GM19043 (cell line): Measurements from ENCODE around the gene ACTR8.

Experiments used
- ATAC-seq: cut with Tn5 transposase; IDR thresholded peaks from one replicate; pipeline ENCODE4 v1.9.1; 2021; ENCODE audit warnings: low read depth; ENCODE audit not compliant: unreplicated experiment

Gene ACTR8

DNA sequence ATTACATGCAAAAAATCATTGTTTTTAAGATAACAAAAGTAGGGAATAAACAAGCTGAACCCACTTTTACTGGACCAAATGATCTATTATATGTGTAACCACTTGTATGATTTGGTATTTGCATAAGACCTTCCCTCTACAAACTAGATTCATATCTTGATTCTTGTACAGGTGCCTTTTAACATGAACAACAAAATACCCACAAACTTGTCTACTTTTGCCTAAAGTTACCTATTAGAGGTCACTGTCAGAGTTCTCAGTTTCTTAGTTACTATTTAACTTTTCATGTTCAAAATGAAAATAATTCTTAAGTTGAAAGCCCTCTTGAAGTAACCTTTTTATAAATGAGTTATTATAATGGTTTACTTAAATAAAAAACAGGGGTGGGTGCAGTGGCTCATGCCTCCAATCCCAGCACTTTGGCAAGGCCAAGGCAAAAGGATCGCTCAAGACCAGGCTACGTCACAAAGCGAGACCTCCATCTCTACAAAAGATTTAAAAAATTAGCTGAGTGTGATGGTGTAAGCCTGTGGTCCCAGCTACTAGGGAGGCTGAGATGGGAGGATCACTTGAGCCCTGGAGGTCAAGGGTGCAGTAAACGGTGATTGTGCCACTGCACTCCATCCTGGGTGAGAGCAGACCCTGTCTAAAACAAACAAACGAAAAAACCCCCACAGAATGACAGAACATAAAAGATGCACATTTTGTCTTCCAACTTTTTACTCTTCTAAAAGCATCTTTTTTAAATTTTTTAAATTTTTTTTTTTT, 16.0 kb downstream of the ACTR8 start:
- peak; percentile 77 for ATAC-seq

DNA sequence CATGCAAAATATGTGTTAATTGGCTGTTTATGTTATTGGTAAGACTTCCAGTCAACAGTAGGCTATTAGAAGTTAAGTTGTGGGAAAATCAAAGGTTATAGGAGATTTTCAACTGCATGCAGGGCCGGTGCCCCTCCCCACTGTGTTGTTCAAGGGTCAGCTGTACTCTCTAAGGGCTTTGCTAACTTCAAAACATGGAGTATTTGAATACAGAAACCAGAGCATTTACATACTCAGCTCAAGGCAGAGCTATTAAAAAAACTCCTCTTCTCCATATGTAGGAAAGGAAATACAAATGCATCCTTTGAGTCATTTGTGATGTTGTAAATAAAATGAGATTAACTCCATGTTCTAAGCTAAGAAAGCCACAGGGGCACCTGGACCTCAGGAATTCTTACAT, 18.8 kb downstream of the ACTR8 start:
- no peak for ATAC-seq

DNA sequence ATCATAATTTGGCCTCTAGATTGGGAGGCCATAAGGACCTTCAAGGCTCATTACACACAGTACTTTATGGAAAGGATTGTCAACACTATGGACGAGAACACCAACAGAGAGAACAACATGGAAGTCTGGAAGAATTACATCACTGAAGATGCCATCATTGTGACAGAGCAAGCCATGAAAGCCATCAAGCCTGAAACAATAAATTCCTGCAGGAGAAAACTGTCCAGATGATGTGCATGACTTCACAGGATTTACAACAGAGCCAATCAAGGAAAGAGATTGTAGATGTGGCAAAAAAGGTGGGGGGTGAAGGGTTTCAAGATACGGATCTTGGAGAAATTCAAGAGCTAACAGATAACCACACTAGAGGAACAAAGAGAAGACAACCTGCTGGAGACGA, 19.7 kb downstream of the ACTR8 start:
- no peak for ATAC-seq

DNA sequence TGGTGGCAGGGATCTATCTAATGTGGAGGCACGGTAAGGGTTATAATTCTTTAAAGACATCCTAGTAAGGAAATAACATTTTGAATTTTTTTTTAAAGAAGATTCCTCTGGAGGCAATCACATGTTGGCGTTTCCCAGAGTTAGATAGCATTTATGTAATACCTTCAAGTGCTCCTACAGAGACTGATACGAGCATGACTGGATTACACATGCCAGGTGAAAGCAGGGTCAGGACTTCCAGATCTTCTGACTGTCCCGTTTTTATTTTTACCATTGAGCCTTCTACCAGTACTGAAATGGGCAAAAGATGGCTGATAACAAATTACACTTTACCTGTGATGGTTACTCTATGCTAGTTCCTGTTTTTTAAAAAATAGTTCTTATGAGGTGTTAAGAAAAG, 21.8 kb downstream of the ACTR8 start:
- ATAC-seq: no peak

DNA sequence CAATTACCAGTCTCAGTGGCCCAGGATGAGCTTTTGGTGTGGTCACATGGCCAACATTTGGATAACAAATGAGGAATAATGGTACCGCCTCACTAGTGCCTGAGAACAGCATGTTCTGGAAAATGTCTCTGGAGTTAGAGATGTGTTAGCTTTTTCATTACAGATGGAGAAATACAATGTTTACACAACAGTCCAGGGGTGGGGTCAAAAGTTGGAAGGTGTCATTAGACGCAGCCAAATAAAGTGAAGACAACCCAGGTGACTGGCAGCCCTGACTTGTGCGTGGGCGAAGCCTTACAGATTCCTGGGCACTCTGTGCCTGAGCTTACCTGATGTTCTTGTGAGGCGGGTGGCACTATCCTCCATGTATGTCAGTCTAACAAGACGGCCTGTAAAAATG, 22.8 kb downstream of the ACTR8 start:
- ATAC-seq: no peak

DNA sequence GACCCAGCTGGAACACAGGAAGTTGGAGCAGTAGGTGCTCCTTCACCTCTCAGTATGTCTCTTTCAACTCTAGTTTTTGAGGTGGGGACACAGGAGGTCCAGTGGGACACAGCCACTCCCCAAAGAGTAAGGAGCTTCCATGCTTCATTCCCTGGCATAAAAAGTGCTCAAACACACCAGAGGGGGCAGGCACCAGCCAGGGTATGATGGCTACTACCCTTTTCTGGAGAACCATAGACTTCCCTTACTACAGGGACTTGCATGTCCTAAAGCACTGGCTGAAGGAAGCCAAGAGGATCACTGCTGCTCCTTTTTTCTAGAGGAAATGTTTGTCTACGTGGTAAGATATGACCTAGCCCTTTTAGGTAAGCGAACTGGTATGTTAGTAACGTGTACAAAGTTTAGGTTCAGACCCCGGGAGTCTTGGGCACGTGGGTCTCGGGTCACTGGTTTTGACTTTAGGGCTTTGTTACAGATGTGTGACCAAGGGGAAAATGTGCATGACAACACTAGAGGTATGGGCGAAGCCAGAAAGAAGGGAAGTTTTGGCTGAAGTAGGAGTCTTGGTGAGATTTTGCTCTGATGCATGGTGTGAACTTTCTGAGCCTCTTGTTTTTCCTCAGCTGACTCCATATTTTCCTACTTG, 23.7 kb downstream of the ACTR8 start:
- ATAC-seq: no peak

DNA sequence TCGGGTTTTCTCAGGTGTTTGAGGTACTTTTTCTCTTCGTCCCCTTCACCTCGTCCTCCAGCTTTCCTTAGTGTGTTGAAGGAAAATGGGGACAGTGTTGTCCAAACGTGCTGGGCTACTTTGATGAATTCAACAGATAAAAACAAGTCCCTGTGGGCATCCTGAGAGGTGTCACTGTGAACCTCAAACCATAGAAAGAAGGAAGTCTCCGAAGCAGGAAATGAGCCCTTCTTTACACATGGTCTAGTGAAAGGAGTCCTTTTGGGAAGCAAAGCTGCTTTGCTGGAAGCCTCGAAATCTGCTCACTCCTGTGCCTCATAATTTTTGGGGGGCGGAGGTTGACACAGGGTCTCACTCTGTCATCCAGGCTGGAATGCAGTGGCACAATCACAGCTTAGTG, 25.0 kb downstream of the ACTR8 start:
- no peak for ATAC-seq

DNA sequence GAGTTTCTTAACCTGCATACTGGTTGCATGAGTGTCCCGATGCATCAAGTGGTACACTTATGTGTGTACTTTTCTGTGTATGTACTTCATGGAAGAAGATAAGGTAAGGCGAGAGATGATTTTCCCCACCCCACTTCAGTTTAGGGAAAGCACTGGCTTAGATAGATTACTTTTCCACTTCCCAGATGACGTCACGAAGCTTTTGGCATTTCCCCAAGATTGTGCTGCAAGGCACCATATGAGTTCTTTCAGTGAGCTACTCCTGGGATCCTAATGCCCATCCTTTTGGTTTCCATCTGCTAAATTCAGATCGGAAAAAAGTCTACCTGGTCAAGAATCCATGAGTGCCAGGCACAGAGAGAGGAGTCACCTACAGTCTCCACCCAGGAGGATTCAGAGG, 31.1 kb downstream of the ACTR8 start:
- no peak for ATAC-seq

DNA sequence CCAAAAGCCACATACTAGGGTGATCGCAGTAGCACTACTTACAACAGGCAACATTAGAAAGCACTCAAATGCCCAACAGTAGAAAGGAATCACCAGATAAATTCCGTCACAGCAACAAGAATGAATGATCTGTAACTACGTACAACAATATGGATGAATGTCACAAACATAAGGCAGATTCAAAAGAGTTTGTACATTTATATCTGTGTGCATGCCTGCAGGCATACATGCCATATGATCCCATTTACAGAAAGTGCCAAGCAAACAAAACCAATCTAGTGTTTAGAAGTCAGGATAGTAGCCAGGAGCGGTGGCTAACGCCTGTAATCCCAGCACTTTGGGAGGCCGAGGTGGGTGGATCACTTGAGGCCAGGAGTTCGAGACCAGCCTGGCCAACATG, 32.0 kb downstream of the ACTR8 start:
- ATAC-seq: no peak

DNA sequence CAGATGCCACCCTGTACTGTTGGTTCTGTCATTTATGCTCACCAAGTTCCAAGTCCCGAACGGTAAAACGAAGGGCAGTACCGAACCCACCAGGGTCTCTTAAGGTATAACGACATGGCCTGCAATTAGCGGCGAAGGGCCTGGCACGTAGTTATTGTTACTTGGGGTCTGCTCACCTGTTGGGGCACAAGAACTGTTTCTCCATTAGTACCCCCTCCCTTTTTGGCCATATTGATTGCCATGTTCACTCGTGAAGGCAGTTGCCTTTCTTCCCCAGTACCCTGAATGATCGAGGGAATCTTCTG, 35.1 kb downstream of the ACTR8 start:
- ATAC-seq: no peak

DNA sequence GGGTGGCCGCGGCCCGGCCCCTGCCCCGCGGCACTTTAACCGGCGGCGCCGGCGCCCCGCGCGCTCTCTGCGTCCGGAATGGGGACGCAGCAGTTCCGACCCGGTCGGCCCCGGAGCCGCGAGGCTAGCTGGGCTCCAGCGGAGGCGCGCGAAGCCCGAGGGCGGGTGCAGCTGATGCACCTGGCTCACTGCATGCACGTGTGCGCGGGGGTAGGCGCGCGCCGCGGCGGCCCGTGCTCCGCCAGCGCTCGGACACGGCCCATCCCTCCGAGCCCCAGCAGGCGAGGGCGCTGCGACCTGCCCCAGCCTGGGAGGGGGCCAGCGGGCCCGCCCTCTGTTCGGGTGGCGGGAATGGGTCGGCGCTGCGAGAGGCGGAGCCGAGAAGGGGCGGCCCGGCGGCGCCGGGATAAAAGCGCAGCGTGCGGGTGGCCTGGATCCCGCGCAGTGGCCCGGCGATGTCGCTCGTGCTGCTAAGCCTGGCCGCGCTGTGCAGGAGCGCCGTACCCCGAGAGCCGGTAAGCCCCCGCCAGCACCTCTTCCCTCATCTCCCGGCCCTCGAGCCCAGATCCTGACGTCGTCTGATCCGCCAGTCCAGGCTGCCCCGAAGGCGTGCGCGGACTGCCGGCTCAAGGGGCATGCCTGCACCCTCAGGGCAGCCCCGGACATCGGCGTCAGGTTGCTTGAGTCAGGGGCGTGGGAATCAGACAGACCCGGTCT, 35.7 kb downstream of the ACTR8 start, which contains the start of the genes CHDH and IL17RB:
CHDH (minus strand) TSS at position 286 of the 717 bp plus-strand sequence. CDS start 22,411 bp downstream, outside the sequence.
IL17RB (plus strand) TSS at position 435 of the 717 bp plus-strand sequence; CDS start at position 456, 21 bp downstream.
- peak; percentile 46 for ATAC-seq

DNA sequence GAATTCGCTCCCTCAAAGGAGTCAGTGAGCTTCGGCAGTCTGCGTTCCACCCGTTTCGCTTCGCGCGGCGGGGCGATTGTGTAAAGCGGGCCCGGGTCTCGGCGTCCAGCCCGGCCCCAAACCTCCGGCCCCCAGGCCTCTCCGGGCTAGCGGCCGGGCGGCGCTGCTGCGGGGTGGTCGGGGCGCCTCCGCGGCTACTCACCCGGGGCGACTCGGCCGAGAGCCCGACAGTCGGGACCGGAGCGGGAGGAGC, 36.1 kb downstream of the ACTR8 start:
- no peak for ATAC-seq

DNA sequence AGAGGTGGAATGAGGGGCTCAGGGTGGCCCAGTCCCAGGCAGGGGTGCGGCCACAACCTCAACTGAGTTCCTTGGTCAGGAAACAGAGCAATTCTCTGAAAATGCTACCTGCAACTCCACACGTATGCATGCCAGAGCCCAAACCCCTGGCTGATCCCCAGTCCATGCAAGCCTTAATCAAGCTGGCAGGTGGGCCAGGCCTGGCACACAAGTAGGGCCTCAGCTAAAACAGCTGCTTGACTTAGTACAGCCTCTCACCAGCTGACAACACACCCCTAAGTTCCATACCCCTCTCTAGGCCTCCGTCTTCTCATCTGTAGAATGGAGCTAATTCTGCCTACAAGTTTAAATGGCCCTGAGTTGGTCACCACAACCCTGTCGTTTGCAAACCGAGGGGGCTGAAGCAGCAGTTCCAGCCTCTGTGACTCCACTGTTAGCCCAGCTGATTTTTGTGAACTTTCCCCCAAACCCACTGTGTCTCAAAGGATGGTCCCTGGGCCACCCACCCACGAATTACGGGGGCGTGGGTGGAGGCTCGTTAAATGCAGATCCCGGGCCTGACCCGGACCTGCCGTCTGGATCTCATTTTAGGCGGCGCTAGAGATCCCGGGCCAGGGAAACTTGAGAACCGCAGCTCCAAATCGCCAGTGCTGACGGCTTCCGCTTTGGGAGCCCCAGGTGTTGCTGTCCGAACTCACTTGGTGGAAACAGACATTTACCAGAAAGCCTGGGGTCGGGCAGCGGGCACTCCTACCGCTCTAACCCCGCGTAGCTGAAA, 36.7 kb downstream of the ACTR8 start:
- no peak for ATAC-seq

DNA sequence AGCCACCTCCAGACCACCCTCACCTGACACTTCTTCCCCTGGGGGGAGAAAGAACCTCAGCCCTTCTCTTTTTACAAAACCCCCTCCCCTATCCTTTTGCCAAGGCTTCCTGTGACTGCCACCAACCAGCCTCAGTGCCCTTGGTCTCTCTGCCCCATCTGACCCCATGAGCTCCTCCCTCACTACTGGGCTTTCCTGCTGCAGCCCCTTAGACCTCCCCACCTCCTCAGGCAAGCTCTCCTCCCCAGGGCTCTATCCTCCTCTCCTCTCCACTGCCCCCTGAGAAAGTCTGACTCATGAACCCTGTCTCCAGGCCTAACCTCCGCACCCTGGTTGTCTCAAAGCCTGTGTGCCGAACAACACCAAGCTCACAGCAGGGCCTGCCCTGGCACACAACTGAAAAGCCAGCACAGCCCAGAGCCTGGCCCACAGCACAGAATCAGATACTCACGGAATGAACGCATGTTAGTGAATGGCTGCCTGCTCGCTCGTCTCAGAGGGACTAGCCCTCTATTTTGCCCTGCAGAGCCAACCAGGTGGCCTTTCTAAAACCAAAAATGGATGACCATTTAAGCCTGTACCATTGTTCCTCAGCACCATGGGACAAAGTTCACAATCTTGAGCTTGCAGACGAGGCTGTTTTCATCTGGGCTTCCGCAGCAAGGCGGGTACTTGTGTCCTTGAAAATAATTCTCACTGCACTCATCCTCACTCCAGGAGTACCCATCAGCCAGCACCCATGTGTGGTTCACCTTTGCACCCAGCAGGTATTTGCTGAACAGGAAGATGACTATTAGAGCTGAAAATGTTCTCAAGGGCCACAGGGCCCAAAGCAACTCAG, 37.5 kb downstream of the ACTR8 start:
- no peak for ATAC-seq

DNA sequence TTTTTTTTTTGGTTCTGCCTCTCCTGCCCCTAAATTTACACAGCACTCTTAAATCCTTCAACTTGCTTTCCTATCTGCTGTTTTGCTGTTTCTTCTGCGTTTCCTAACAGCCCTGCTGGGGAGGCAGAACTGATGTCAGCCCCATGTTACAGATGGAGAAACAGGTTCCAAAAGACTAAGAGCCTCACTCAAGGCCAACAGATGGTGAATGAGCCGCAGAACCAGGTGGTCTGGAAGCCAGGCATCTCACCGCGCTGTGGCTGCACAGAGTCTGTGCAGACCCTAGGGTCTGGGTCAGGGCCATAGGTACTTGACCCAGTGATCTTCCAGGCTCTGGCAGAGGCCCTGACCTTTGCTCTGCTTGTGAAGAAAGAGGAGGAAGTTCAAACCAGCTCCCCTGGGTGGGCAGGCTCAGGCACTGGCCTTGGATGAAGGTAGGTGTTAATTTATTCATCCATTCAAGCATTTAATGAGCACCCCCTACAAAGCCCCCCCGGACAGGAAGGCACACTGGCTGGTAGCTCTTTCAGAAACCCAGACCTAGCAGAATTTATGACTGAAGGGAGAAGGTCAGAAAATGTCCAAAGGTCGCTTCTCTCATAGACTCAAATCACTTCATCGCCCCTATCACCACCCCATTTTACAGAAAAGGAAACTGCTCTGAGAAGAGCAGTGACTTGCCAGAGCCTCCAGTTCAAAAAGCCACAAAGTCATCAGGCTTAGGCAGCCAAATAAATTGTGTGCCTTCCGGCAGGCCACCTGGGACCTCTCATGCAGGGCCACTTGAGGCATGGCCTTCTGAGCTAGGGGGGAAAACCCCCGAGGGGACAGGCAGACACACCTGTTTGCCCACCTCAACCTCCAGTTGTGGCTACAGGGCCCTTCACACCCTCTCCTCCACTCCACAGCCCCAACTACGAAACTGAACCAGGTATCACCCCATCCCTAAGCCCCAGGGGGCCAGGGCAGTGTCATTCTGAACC, 38.5 kb downstream of the ACTR8 start:
- peak; percentile 44 for ATAC-seq

DNA sequence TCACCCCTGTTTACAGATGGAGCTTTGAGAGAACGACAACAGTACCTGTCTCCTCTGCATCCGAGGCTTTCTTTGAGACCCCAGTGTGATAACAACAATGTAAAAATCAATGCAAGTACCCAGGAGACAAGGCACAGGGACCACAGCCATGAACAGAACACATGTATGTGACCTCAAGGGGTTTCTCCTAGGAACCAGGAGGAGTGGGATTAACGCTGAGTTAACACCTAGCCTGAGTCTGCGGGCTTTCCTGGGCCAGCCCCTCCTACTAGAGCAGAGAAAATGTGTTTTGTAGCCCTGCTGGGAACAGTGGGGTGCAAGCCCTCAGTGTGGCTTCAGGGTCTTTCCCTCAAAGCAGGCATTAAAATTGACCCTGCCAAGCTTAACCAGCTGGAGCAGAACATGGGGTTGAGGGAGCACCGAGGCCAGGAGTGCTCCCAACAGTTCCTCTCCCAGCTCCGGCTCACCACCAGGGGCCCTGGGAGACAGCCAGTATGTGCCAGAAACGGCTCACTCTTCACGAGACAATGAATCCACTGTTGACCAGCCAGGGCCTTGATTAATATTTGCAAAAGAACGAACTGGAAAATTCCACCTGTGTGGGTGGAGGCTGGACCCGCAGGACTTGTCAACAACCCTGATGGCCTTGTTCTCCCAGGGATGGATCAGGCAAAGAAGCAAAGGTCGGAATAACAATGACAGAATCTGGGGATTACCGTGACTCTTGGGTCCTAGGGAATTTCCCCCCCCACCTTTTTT, 39.3 kb downstream of the ACTR8 start:
- no peak for ATAC-seq

DNA sequence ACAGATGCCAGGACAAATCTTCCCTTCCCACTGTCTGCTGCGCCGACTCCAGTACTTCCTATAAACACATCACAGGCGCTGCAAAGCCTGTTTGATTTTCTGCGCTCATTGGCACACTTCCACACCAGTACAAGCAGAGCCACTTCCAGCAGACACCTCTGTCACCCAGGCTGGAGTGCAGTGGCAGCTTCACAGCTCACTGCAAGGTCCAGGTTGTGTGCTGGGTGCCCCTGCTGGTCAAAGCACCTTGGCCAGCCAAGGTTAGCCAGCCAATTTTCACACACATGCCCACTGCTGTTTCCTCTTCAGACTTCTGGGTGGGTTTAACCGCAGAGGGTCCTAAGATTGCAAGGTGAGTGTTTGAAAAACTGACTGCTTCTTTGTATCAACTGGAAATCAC, 40.7 kb downstream of the ACTR8 start:
- ATAC-seq: no peak

DNA sequence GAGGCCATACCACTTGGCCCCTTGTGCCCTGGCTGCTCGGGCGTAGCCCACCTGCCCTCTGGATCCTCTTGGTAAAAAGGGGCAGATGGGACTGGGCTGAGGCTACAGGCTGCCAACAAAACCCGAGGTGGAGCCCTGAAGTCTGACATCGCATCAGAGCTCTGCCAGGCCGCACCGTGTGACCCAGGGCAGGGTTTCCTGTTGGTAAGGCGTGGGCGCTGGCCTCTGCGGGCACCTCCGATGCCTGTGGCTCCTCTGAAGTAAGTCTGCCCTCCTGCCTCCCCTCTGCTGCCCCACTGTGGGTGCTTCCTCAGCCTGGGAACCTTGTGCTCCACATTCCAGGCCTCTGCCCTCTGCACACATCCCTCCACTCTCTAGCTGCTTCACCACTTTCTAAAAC, 44.6 kb downstream of the ACTR8 start:
- ATAC-seq: no peak
